IPS-15b (cell line): ENCODE results near the gene TRMT1.
"Not testable (repeated sequence)": the region's sequence is repeated elsewhere in the genome, so short reads cannot be mapped to it uniquely, and the experiment has no call there.

Experiments
- H3K27me3 ChIP-seq: one replicate; pipeline ENCODE4 v1.6.1; 2013; ENCODE audit warnings: low read length; ENCODE audit not compliant: control insufficient read depth, insufficient read depth
- H3K36me3 ChIP-seq: one replicate; pipeline ENCODE4 v1.6.1; 2013; ENCODE audit warnings: low read length; ENCODE audit not compliant: control insufficient read depth, insufficient read depth
- H3K4me1 ChIP-seq: one replicate; pipeline ENCODE4 v1.6.1; 2013; ENCODE audit warnings: mild to moderate bottlenecking, low read length; ENCODE audit not compliant: control insufficient read depth, insufficient read depth
- H3K4me3 ChIP-seq: one replicate; pipeline ENCODE4 v1.5.1; 2013; ENCODE audit warnings: low read depth, low read length
- H3K9ac ChIP-seq: one replicate; pipeline ENCODE4 v1.6.1; 2013; ENCODE audit warnings: low read depth, mild to moderate bottlenecking, low read length
- H3K9me3 ChIP-seq: one replicate; pipeline ENCODE4 v1.6.1; 2013; ENCODE audit warnings: mild to moderate bottlenecking, low read length; ENCODE audit not compliant: control insufficient read depth, insufficient read depth

The TRMT1 gene

DNA sequence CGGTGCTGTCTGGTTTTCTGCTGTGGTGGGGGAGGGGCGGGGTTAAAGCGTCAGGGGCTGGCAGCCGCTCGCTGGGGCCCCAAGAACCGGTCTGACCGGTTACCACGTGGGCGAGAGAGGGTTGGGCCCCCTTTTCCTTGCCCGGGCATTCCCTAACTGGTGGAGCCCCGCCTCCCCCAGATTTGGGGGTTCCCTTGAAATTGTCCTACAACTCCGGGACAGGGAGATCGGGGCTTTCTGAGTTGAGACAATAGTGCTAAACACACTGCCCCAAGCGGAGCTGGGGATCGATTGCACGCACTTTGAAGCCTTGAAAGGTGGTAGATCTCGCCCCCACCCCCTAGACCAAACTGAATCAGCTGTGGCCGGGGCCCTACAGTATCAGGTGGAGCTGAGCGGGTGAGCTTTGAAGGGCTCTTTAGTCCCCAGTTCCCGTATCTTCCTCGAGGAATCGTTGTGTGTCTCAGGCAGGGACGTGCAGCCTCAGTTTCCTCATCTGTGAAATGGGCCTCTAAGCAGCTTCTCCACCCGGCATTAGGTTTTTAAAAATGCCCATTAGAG lies 38.5 kb upstream of the TRMT1 start:
- H3K27me3 ChIP-seq, result no peaks in the 10 kb centered on the region
- H3K9ac ChIP-seq, result peak overlapping the region; percentile 38
- H3K4me3 ChIP-seq, result peak overlapping the region; percentile 99
- H3K9me3 ChIP-seq, result no peaks in the 10 kb centered on the region
- peaks cover 15% of the 10 kb centered on the region for H3K36me3 ChIP-seq
- no peaks in the 10 kb centered on the region for H3K4me1 ChIP-seq

DNA sequence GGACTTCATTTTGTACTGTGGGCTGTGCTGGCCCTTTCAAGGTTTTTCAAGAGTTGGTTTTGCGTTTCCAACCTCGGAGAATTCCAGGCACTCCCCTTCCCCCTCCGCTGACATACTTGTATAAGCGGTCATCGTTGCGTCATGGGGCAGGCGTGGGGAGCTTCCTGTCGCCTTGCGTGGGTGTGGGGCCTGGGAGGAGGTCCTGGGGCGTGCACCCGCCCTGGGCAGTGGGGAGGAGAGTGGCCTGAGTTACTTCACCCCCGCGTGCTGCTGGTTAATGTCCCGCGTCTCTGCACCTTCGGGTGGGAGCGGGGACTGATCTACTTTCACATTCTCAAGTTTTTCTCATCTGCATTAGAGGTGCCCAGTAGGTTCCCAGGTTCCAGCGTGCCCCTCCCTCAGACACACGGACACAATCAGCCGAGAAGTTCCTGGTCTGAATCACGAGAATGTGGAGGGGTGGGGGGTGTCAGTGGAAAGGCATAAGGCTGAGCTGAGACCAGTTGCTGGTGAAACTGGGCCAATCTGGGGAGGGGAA lies 37.8 kb upstream of the TRMT1 start:
- Histone ChIP-seq H3K4me3 (peak overlapping the region; percentile 99), H3K9me3 (no peaks in the 10 kb centered on the region), H3K4me1 (no peaks in the 10 kb centered on the region), H3K27me3 (no peaks in the 10 kb centered on the region), H3K36me3 (peaks cover 15% of the 10 kb centered on the region), H3K9ac (peak overlapping the region; percentile 96)

DNA sequence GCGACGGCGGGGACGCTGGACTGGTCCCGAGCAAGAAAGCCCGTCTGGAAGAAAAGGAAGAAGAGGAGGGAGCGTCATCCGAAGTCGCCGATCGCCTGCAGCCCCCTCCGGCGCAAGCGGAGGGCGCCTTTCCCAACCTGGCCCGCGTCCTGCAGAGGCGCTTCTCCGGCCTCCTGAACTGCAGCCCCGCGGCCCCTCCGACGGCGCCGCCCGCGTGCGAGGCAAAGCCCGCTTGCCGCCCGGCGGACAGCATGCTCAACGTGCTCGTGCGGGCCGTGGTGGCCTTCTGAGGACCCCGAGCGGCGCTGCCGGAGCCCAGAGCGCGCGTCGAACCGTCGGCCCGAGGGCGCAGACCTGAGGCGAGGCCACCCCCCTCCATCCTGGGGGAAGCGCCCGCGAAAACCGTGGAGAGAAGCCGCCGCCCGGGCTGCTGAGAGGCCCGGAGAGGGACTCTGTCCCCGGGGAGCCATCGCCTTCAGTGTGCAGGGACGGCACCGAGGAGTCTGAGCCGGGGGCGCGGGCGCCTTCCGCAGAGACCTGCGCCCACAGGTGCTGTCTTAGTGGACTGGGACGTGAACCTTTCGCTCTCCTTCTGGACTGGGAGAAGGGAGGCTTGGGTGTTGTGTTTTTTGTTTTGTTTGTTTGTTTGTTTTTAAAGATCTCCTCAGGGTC lies 37.2 kb upstream of the TRMT1 start:
- peak overlapping the region; percentile 99 for H3K4me3 ChIP-seq
- H3K27me3 ChIP-seq, result no peaks in the 10 kb centered on the region
- H3K9me3 ChIP-seq, result no peaks in the 10 kb centered on the region
- H3K9ac ChIP-seq, result peak overlapping the region; percentile 96
- peaks cover 15% of the 10 kb centered on the region for H3K36me3 ChIP-seq
- no peaks in the 10 kb centered on the region for H3K4me1 ChIP-seq

DNA sequence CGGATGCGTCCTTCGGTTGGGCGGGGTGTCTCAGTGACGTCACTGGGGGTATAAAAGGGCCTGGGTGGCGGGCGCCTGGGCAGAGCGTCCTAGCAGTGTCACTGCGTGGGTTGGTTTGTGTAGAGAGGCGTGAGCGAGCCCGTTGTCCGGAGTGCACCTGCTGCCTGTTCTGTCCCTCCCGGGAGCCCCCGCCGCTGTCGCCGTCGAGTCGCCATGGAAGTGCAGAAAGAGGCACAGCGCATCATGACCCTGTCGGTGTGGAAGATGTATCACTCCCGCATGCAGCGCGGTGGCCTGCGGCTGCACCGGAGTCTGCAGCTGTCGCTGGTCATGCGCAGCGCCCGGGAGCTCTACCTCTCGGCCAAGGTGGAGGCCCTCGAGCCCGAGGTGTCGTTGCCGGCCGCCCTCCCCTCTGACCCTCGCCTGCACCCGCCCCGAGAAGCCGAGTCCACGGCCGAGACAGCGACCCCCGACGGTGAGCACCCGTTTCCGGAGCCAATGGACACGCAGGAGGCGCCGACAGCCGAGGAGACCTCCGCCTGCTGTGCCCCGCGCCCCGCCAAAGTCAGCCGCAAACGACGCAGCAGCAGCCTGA lies 36.5 kb upstream of the TRMT1 start:
- Histone ChIP-seq H3K9ac (peak overlapping the region; percentile 96), H3K36me3 (peaks cover 15% of the 10 kb centered on the region), H3K4me1 (no peaks in the 10 kb centered on the region), H3K9me3 (no peaks in the 10 kb centered on the region), H3K27me3 (no peaks in the 10 kb centered on the region), H3K4me3 (peak overlapping the region; percentile 99)

DNA sequence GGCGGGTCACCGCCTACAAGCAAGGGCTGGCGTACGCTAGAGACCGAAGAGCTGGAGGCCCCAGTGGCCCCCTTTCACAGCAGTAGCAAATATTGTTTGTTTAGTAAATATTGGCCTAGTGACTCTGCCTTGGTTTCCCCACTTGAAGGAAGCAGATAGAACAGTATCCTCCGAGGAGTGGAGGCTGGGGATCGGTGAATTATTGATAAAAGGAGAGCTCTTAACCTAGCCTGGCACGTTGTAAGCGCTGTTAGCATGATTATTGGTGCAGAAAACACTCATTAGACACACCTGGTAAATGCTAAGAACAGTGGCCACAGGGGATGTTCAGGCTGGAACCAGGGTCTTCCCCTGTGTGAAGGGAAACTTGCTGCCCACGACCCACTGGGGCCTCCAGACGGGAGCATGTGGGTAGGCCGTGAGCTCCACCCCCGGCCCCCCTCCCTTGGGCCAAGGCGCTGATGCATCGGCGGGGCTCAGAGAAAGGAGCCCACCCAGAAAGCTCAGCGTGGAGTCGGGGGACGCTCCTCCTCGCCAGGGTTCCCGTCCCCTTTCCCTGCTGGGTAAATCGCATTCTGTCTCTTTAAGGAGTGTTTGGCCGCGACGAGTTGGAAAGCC lies 35.9 kb upstream of the TRMT1 start:
- Histone ChIP-seq H3K4me3 (peak overlapping the region; percentile 99), H3K9ac (peak overlapping the region; percentile 99), H3K27me3 (no peaks in the 10 kb centered on the region), H3K36me3 (peaks cover 15% of the 10 kb centered on the region), H3K9me3 (no peaks in the 10 kb centered on the region), H3K4me1 (no peaks in the 10 kb centered on the region)

DNA sequence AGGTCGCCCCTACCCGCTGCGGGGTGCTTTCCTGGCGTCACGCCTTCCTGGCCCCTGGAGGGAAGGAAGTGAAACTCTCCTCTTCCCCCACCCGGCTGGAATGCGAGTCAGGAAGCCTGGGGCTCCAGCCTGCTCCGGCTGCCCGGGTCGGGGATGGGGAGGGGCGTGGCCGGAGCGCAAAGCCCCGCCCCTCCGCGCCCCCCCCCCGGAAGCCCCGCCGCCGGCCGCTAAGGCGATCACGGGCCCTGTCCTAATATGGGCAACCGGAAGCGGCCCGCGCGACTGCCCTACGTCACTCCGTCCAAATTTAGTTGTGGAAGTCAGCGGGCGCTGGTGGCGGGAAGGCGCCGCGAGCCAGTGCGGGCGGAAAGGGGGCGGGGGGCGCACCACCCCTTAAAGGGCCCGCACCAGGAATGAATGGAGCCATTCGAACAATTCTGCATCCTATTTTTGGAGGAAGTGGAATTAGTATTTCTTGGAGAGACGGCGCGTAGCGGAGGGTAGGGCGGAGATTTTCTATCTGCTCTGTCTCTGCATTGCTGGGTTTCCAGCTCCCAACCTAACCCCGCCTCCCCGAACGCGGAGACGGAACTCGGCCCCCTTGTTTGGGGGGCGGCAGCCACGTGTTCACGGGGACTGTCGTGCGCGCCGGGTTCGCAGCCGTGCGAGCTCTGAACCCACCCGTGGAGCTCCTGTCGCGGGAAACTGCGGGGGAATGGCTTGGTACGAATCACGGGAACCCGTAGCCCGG lies 35.2 kb upstream of the TRMT1 start:
- no peaks in the 10 kb centered on the region for H3K27me3 ChIP-seq
- peaks cover 15% of the 10 kb centered on the region for H3K36me3 ChIP-seq
- H3K9me3 ChIP-seq, result no peaks in the 10 kb centered on the region
- H3K9ac ChIP-seq, result peak overlapping the region; percentile 99
- H3K4me3 ChIP-seq, result peak overlapping the region; percentile 99
- no peaks in the 10 kb centered on the region for H3K4me1 ChIP-seq

DNA sequence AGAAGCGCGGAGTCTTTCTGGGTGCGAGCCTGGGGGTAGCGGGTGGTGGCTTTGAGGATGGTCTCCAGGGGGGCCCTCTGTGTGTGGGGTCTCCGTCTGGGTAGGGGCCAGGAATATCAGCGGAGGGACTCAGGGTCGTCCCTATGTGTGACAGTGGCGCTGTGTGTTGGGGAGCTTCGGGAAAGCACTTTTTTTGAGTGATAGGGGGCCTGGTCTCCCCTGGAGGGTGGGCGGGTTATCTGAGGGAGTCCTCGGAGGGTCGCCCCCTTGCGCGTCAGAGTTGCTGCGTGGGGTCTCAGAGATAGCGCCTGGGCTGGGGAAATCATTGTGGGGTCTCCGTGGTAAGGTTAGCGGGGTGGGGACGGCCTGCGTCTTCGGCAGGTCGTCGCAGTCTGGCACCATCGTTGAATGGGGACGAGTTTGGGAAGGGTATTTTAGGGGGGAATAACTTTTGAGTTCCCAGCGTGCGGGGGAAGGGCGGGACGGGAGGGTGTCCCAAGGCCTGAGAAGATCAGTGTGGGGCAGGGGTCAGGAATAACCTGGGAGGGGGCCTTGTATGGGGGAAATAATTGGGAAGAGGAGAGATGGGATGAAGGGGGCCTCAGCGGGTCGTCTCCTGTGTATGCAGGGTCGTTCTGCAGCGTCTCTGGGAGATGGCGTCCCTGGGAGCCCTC lies 34.5 kb upstream of the TRMT1 start:
- no peaks in the 10 kb centered on the region for H3K4me1 ChIP-seq
- no peaks in the 10 kb centered on the region for H3K9me3 ChIP-seq
- peak overlapping the region; percentile 96 for H3K9ac ChIP-seq
- no peaks in the 10 kb centered on the region for H3K27me3 ChIP-seq
- H3K4me3 ChIP-seq, result peak overlapping the region; percentile 89
- peaks cover 15% of the 10 kb centered on the region for H3K36me3 ChIP-seq

DNA sequence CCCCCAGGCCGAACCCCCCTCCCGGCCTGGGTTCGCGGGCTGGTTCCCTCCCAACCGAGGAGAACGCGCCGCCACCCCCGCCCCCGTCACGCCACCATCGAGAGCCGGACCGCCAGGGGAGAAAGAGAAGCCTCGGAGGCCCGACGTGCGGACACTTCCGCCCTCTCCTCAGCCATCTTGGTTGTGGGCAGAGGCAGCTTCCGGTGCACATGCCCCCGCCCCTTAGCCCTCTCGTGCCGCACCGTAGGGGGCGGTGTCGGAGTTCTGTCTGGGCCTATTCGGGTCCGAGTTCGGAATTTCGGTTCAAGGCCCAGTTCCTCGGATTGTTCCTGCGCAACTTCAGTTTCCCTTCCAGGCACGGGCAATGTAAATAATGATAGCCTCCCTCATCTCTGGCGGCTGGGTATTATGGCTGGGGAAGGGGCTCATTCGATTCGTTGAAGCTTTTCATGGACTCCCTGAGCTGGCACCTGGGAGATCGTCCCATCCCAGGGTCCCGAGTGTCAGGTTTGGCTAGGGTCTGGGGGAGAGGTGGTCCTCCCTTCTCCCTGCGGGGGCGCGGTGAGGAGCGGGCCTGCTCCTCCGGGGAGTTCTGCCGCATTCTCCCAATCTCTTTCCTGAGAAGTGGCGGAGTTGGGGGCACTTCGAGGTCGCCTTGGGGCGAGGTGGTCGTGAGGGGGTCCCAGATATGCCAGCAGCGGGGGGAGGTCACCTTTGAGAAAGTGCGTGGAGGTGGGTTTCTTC lies 33.8 kb upstream of the TRMT1 start, which contains the start of the genes IER2 and STX10:
Gene IER2 (plus strand): TSS at position 225 of the 744 bp plus-strand sequence. CDS start 2,776 bp downstream, outside the sequence.
Gene STX10 (minus strand): TSS at position 189 of the 744 bp plus-strand sequence. CDS start 202 bp downstream, outside the sequence.
- Histone ChIP-seq H3K4me3 (peak within 1 kb of the TSS; percentile 89), H3K4me1 (no peaks in the 10 kb centered on the region), H3K27me3 (no peaks in the 10 kb centered on the region), H3K9me3 (no peaks in the 10 kb centered on the region), H3K36me3 (peaks cover 15% of the 10 kb centered on the region), H3K9ac (peak within 1 kb of the TSS; percentile 96)

DNA sequence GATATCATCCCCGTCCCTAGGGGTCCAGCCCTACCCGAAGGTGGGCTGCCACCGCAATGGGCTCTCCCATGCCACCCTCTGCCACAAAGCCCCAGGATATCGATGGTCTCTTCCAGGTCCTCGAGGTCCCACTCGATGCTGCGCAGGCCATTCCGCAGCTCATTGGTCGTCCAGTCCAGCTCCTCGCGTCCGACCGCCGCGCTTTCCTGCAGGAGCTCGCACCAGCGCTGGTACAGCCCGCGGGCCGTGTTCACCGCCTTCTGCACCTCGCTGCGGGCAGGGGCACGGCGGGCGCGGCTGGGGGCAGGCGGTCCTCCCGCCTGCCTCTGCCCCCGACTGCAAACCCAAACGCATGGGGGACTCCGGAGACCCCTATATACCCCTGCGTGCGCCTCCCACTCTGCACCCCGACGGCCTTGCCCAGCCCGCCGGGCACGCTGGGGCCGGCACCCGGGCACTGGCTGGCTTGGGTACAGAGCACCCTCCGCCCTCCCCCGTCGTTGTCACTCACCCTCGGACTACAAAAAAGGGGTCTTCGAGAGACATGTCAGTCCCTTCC lies 33.2 kb upstream of the TRMT1 start:
- Histone ChIP-seq H3K36me3 (peaks cover 16% of the 10 kb centered on the region), H3K4me1 (no peaks in the 10 kb centered on the region), H3K9me3 (no peaks in the 10 kb centered on the region), H3K27me3 (no peaks in the 10 kb centered on the region), H3K4me3 (peak overlapping the region; percentile 89), H3K9ac (peak overlapping the region; percentile 60)

DNA sequence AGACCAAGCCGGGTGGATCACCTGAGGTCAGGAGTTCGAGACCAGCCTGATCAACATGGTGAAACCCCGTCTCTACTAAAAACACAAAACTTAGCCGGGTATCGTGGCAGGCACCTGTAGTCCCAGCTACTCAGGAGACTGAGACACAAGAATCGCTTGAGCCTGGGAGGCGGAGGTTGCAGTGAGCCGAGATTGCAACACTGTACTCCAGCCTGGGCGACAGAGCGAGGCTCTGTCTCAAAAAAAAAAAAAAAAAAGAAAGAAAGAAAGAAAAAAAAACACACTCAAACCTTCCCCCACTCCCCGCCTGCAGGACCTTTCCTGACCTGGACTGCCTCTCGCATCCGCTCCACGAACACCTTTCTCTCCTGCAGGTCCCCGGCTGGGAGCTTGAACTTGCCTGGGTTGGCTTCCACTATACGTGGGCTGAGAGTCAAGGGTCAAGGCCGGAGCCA lies 32.7 kb upstream of the TRMT1 start:
- Histone ChIP-seq H3K9ac (peak overlapping the region; percentile 60), H3K36me3 (peaks cover 17% of the 10 kb centered on the region), H3K4me3 (peak overlapping the region; percentile 89)
- not testable (repeated sequence) for H3K4me1 ChIP-seq, H3K27me3 ChIP-seq, H3K9me3 ChIP-seq
